ENCODE data around the gene POGLUT2.
A peak's percentile ranks its signal among the peaks of the same experiment; 100 is the strongest.

Gene POGLUT2

GRCh38 chr13:102798581-102799425 lies at the start of gene POGLUT2, which contains the start of gene BIVM:
POGLUT2 (minus strand) TSS chr13:102798976; CDS start chr13:102798670, 306 bp downstream.
BIVM (plus strand) TSS chr13:102799119; CDS start chr13:102807268, 8,149 bp downstream.
- no peak for TF ChIP-seq CTCF (conservative IDR thresholded peaks at IDR 0.05; ENCODE audit: low read depth)
- POLR2A ChIA-PET (ENCODE audit: low non-redundant PET): no interaction called here
- CTCF ChIA-PET: interaction anchor here (0.6 to 1.6 kb wide), 3 partner anchors 73 to 216 kb away, joined by 3 to 4 read pairs (median 4); no protein-coding TSS in a partner anchor
- DNase-seq (ENCODE audit: low spot score): peak; percentile 98
- peak within 1 kb of the TSS; percentile 81 for H3K27ac ChIP-seq

- peak overlapping the region; percentile 53 for H3K27ac ChIP-seq
- DNase-seq (ENCODE audit: low spot score): no peak
- peak; percentile 87 for TF ChIP-seq CTCF (conservative IDR thresholded peaks at IDR 0.05; ENCODE audit: low read depth)
- ChIA-PET POLR2A (ENCODE audit: low non-redundant PET) (no interaction called here), CTCF (interaction anchor here (0.6 to 2.2 kb wide), 6 partner anchors 23 to 1340 kb away, joined by 3 to 9 read pairs (median 4); no protein-coding TSS in a partner anchor)
Measured at GRCh38 chr13:102847272-102848234, 48.8 kb upstream of the POGLUT2 start.

DNA sequence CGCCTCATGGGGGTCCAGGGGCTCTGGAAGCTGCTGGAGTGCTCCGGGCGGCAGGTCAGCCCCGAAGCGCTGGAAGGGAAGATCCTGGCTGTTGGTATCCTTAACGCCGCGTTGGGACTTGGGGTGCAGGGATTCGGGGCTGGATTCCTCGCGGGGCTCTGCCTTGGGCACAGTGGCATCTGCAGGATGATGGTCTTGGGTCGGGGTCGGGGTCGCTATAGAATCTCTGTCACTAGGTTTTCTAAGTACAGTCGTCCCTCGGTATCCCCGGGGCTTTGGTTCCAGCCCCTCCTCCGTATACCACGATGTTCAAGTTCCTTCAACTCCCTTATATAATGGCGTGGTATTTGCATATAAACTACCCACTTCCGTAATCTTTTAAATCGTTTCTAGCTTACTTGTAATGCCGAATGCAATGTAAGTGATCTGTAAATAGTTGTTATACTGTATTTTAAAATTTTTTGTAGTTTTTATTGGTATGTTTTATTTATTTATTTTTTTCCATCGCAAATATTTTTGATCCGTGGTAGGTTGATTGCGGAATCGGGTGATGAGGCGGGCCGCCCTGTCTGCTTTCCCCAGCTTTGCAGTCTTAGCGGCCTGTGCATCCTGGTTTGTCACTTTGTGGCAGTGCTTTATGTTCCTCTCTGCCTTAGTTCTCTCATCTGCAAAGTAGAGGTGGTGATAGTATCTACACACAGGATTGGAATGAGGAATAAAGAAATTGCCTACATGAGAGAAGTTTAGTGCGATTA lies 47.7 kb upstream of the POGLUT2 start:
- CTCF ChIA-PET: interaction anchor here (0.6 to 2.2 kb wide), 9 partner anchors 9 to 1339 kb away, joined by 3 to 9 read pairs (median 4); no protein-coding TSS in a partner anchor
- no peak for TF ChIP-seq CTCF (conservative IDR thresholded peaks at IDR 0.05; ENCODE audit: low read depth)
- POLR2A ChIA-PET (ENCODE audit: low non-redundant PET): no interaction called here
- peak; percentile 30 for DNase-seq (ENCODE audit: low spot score)
- peak overlapping the region; percentile 96 for H3K27ac ChIP-seq

DNA sequence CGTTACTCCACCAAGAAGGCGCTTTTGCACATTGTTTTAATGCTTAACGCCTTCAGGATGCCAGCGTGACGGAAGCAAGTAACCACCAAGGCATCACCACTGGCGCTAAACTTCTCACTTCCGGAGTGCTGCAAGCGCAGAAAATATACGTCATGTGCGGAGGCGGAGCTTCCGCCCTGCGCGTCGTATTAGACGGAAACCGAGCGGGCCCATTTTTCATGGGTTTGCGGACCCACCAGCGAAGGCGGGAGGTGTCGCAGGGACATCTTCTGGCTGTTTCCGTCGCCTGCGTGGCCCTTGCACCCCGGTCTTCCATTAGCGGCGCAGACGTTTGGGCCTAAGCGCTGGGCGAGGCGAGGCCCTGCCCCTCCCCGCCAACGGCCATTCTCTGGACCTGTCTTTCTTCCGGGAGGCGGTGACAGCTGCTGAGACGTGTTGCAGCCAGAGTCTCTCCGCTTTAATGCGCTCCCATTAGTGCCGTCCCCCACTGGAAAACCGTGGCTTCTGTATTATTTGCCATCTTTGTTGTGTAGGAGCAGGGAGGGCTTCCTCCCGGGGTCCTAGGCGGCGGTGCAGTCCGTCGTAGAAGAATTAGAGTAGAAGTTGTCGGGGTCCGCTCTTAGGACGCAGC lies 47.0 kb upstream of the POGLUT2 start, which contains the start of gene ERCC5:
Gene ERCC5, plus strand, starts transcription at position 403 of the 631 bp plus-strand sequence. CDS start 235 bp downstream, outside the sequence.
- peak within 1 kb of the TSS; percentile 96 for H3K27ac ChIP-seq
- ChIA-PET POLR2A (ENCODE audit: low non-redundant PET) (interaction anchor here (0.6 to 0.7 kb wide), 2 partner anchors 9 to 50 kb away, joined by 3 to 9 read pairs; no protein-coding TSS in a partner anchor), CTCF (interaction anchor here (0.6 to 1.3 kb wide), 8 partner anchors 9 to 259 kb away, joined by 3 to 9 read pairs (median 3); no protein-coding TSS in a partner anchor)

More for the DNA sequence above, 47.0 kb upstream of the POGLUT2 start, which contains the start of gene ERCC5:
- peak; percentile 74 for DNase-seq (ENCODE audit: low spot score)
- no peak for TF ChIP-seq CTCF (conservative IDR thresholded peaks at IDR 0.05; ENCODE audit: low read depth)
